Panc1 (cell line): ENCODE data around the gene DMRT2.

ENCODE experiments used
- CTCF ChIP-seq: fragments of 450-650 bp; IDR thresholded peaks from 2 replicates; pipeline ENCODE4 v1.5.1; 2017; ENCODE audit warnings: mild to moderate bottlenecking
- POLR2AphosphoS5 ChIP-seq: IDR thresholded peaks from 2 replicates; pipeline ENCODE4 v1.6.1; 2012; ENCODE audit warnings: mild to moderate bottlenecking, low read depth, low read length, moderate library complexity
- REST ChIP-seq, 2 experiments: IDR thresholded peaks; 2 replicates each; pipeline ENCODE4 v1.6.1; 2011 to 2012; ENCODE audit warnings: low read depth in 2 of 2, control low read depth in 1 of 2, low read length in 1 of 2, mild to moderate bottlenecking in 1 of 2, moderate library complexity in 1 of 2; ENCODE audit not compliant: insufficient read depth in 1 of 2
- SIN3A ChIP-seq: IDR thresholded peaks from 2 replicates; pipeline ENCODE4 v1.6.1; 2012; ENCODE audit warnings: low read depth, mild to moderate bottlenecking, low read length, moderate library complexity, borderline replicate concordance; ENCODE audit not compliant: insufficient read depth
- TCF7L2 ChIP-seq: IDR thresholded peaks from 2 replicates; pipeline ENCODE4 v1.6.1; 2011; ENCODE audit warnings: mild to moderate bottlenecking, low read depth, low read length, inconsistent platforms

GRCh38 chr9:1048811-1049210, 1.3 kb upstream of the DMRT2 start:
- TF ChIP-seq CTCF = no peak
- TF ChIP-seq REST (IDR thresholded peaks at IDR 0.05; ENCODE audit: insufficient read depth in 1 of 2, low read depth in 2 of 2, low read length in 1 of 2) = no peak
- no peak for TF ChIP-seq POLR2AphosphoS5
- TF ChIP-seq TCF7L2 = no peak
- TF ChIP-seq SIN3A = no peak
